C4-2B (cell line): ENCODE data around the gene ALDH16A1.

Experiments used
- CTCF ChIP-seq: fragments of 450-650 bp; conservative IDR thresholded peaks from 2 replicates; pipeline ENCODE4 v1.5.1; 2017; ENCODE audit warnings: mild to moderate bottlenecking
- ZFX ChIP-seq: fragments of 450-650 bp; IDR thresholded peaks from 2 replicates; pipeline ENCODE4 v1.6.1; 2017

- TF ChIP-seq CTCF (no peak), ZFX (no peak)
These were observed 39.7 kb upstream of the ALDH16A1 start for GRCh38 chr19:49413348-49413747.
